Esophagus muscularis mucosa (tissue), 4 donors: ENCODE measurements around the gene TBRG1. TPM values are rescaled to one million over a fixed set of nuclear protein-coding genes. Genes with fewer than 3 reads are reported as not detected.

ENCODE experiments used
- DNase-seq: peaks from one replicate; pipeline ENCODE4 v3.0.0-alpha.2; 2017; ENCODE audit errors: extremely low spot score
- H3K27ac ChIP-seq, 4 donors: fragments of 200-600 bp; sonication (generic); replicated peaks in 1 of 4; 1 replicate in 3 of 4; 2 replicates in 1 of 4; pipeline ENCODE4 v1.5.1; 2016 to 2019; ENCODE audit warnings: mild to moderate bottlenecking in 1 of 4
- H3K27me3 ChIP-seq, 4 donors: fragments of 200-600 bp; sonication (generic); one replicate each; pipeline versions ENCODE4 v1.5.1 to v1.6.0; 2016 to 2019
- H3K36me3 ChIP-seq, 4 donors: fragments of 200-600 bp; sonication (generic); one replicate each; pipeline ENCODE4 v1.5.1; 2016 to 2019
- H3K4me1 ChIP-seq, 4 donors: fragments of 200-600 bp; sonication (generic); one replicate each; pipeline ENCODE4 v1.5.1; 2016 to 2019
- H3K4me3 ChIP-seq, 4 donors: fragments of 200-600 bp; sonication (generic); 1 replicate in 2 of 4; 2 replicates in 2 of 4; pipeline ENCODE4 v1.5.1; 2016 to 2019; ENCODE audit warnings: mild to moderate bottlenecking in 4 of 4, moderate library complexity in 1 of 4
- H3K9me3 ChIP-seq, 4 donors: fragments of 200-600 bp; sonication (generic); 1 replicate in 3 of 4; 2 replicates in 1 of 4; pipeline ENCODE4 v1.5.1; 2016 to 2019
- CTCF ChIP-seq, 3 experiments: fragments of 200-600 bp in 2 of 3; fragments of 450-650 bp in 1 of 3; sonication (generic) in 2 of 3; IDR thresholded peaks; one replicate each; pipeline ENCODE4 v1.5.1; 2017 to 2019; ENCODE audit warnings: antibody characterized with exemption in 3 of 3, mild to moderate bottlenecking in 2 of 3, moderate library complexity in 1 of 3
- EP300 ChIP-seq: sonication (generic); formaldehyde crosslinking; IDR thresholded peaks from one replicate; pipeline ENCODE4 v1.6.1; 2017; ENCODE audit warnings: antibody characterized with exemption
- POLR2A ChIP-seq: fragments of 450-650 bp; IDR thresholded peaks from one replicate; pipeline ENCODE4 v1.6.1; 2017; ENCODE audit warnings: antibody characterized with exemption, moderate library complexity, mild to moderate bottlenecking, low read depth
- POLR2AphosphoS5 ChIP-seq, 2 donors: sonication (generic); formaldehyde crosslinking; IDR thresholded peaks; one replicate each; pipeline ENCODE4 v1.6.1; 2017; ENCODE audit warnings: antibody characterized with exemption in 2 of 2
- WGBS: methylation state at CpG from one replicate; pipeline ENCODE4 v1.1.5; 2018; 5-methylcytosine and 5-hydroxymethylcytosine counted together
- intact Hi-C: fragments of 100-400 bp; cut with DNase I; formaldehyde crosslinking; loops from one replicate; pipeline ENCODE4 v1.15.1; 2023
- small RNA-seq, 3 donors: library from RNA; depleted of rRNA; stranded (forward); fragments of <200 nt; gene quantifications; one replicate each; pipeline ENCODE3, GENCODE V24; 2016
- total RNA-seq, 4 donors: library from RNA; depleted of rRNA; stranded (reverse); fragments of >200 nt; gene quantifications; one replicate each; pipeline versions ENCODE4 v1.1.0 to v1.2.1, GENCODE V29; 2016

Gene TBRG1
- total RNA-seq, 4 donors from 2014 or later = 32.0 to 50.9 (median 35.8) TPM

GRCh38 chr11:124678416-124678815, 55.8 kb downstream of the TBRG1 start:
- intact Hi-C loops = no loop called here
- Histone ChIP-seq H3K9me3 (peaks cover 0 to 7% (median 5%) of the 10 kb centered on the region in 4 donors), H3K4me3 (no peak overlapping the region), H3K4me1 (peaks cover 8 to 15% (median 10%) of the 10 kb centered on the region in 4 donors), H3K27me3 (no peaks in the 10 kb centered on the region), H3K36me3 (no peaks in the 10 kb centered on the region), H3K27ac (no peak overlapping the region)
- TF ChIP-seq POLR2A (no peak), CTCF (IDR thresholded peaks at IDR 0.05) (no peak), POLR2AphosphoS5 (IDR thresholded peaks at IDR 0.05) (no peak), EP300 (no peak)
- DNase-seq = no peak
- WGBS = 87% methylated on average over 5 of the region's 5 CpGs

- intact Hi-C loops = no loop called here
- Histone ChIP-seq H3K4me3 (no peak overlapping the region), H3K9me3 (peaks cover 0 to 7% (median 5%) of the 10 kb centered on the region in 4 donors), H3K27ac (no peak overlapping the region), H3K4me1 (no peaks in the 10 kb centered on the region), H3K27me3 (no peaks in the 10 kb centered on the region), H3K36me3 (no peaks in the 10 kb centered on the region)
- TF ChIP-seq EP300 (no peak), POLR2A (no peak), CTCF (IDR thresholded peaks at IDR 0.05) (no peak), POLR2AphosphoS5 (IDR thresholded peaks at IDR 0.05) (no peak)
- no peak for DNase-seq
- WGBS = 94% methylated on average over 2 of the region's 2 CpGs
Observed at GRCh38 chr11:124681421-124681820, 58.8 kb downstream of the TBRG1 start.

- Histone ChIP-seq H3K4me1 (no peaks in the 10 kb centered on the region), H3K27ac (no peak overlapping the region), H3K27me3 (no peaks in the 10 kb centered on the region), H3K9me3 (peaks cover 0 to 7% (median 5%) of the 10 kb centered on the region in 4 donors), H3K4me3 (no peak overlapping the region), H3K36me3 (no peaks in the 10 kb centered on the region)
- DNase-seq = no peak
- no peak for TF ChIP-seq POLR2A
- TF ChIP-seq POLR2AphosphoS5 (IDR thresholded peaks at IDR 0.05) = no peak
- TF ChIP-seq EP300 = no peak
- no peak for TF ChIP-seq CTCF (IDR thresholded peaks at IDR 0.05)
- intact Hi-C loops = no loop called here
- whole genome bisulfite sequencing = 100% methylated on average over 1 of the region's 1 CpG
Observed at GRCh38 chr11:124682443-124682842, 59.8 kb downstream of the TBRG1 start.

Small RNAs within 50 kb of the gene (small RNA-seq; reads per million reads assigned to genes)
- gene RNA5SP352 = 0 reads per million in 3 donors

Other genes starting within 250 kb of the TBRG1 start
- not detected for gene OR8B2, start 238.4 kb upstream of the TBRG1 start, total RNA-seq
- not detected for gene OR8B3, start 223.8 kb upstream of the TBRG1 start, total RNA-seq
- not detected for gene OR8B4, start 198.0 kb upstream of the TBRG1 start, total RNA-seq
- not detected for gene OR8B8, start 177.2 kb upstream of the TBRG1 start, total RNA-seq
- gene OR8B12, start 79.2 kb upstream of the TBRG1 start, total RNA-seq = not detected
- not detected for gene OR8A1, start 52.9 kb upstream of the TBRG1 start, total RNA-seq
- not detected for gene PANX3, start 11.4 kb upstream of the TBRG1 start, total RNA-seq
- gene SIAE, start 50.9 kb downstream of the TBRG1 start, total RNA-seq = 1 to 10 TPM; 3.1 to 4.5 (median 3.5) TPM
- gene SPA17, start 51.0 kb downstream of the TBRG1 start, total RNA-seq = 1 to 10 TPM; 4.2 to 8.6 (median 5.8) TPM
- 1 to 10 TPM; 1.4 to 2.3 (median 1.6) TPM for gene NRGN, start 117.1 kb downstream of the TBRG1 start, total RNA-seq
- under 1 TPM in 1 of 4 donors, not detected in 3; 0.29 TPM for gene VSIG2, start 129.4 kb downstream of the TBRG1 start, total RNA-seq
- gene ESAM, start 139.4 kb downstream of the TBRG1 start, total RNA-seq = 10 to 100 TPM; 10.8 to 52.8 (median 41.1) TPM
- 10 to 100 TPM in 3 of 4 donors, 1 to 10 TPM in 1; 9.6 to 14.0 (median 12.1) TPM for gene MSANTD2, start 177.5 kb downstream of the TBRG1 start, total RNA-seq
- 10 to 100 TPM in 1 of 4 donors, 1 to 10 TPM in 3; 5.0 to 10.8 (median 8.5) TPM for gene ROBO3, start 242.6 kb downstream of the TBRG1 start, total RNA-seq